ENCODE measurements around the gene TMTC2. TPM values are rescaled to one million over a fixed set of nuclear protein-coding genes. Genes with fewer than 3 reads are reported as not detected.
A peak's percentile ranks its signal among the peaks of the same experiment; 100 is the strongest.

Gene TMTC2
- total RNA-seq, 1 donor from 2014 or later = 41.3 TPM

GRCh38 chr12:82880442-82880901 lies 193.8 kb downstream of the TMTC2 start:
- no peak for DNase-seq (ENCODE audit: low spot score)

- DNase-seq (ENCODE audit: low spot score) = no peak
These were observed 197.0 kb downstream of the TMTC2 start for GRCh38 chr12:82883394-82884355.

- no peak for DNase-seq (ENCODE audit: low spot score)
These were observed 200.1 kb downstream of the TMTC2 start for GRCh38 chr12:82886671-82887340.

GRCh38 chr12:82893896-82894295 lies 207.2 kb downstream of the TMTC2 start:
- no peak for DNase-seq (ENCODE audit: low spot score)

- DNase-seq (ENCODE audit: low spot score) = no peak
These were observed 209.6 kb downstream of the TMTC2 start for GRCh38 chr12:82896277-82896676.

GRCh38 chr12:82896979-82897378 lies 210.3 kb downstream of the TMTC2 start:
- DNase-seq (ENCODE audit: low spot score) = peak; percentile 16

- no peak for DNase-seq (ENCODE audit: low spot score)
These were observed 211.7 kb downstream of the TMTC2 start for GRCh38 chr12:82898441-82898840.

- DNase-seq (ENCODE audit: low spot score) = no peak
These were observed 217.6 kb downstream of the TMTC2 start for GRCh38 chr12:82904219-82904790.

GRCh38 chr12:82910246-82910893 lies 223.7 kb downstream of the TMTC2 start:
- no peak for DNase-seq (ENCODE audit: low spot score)

GRCh38 chr12:82912406-82912805 lies 225.7 kb downstream of the TMTC2 start:
- no peak for DNase-seq (ENCODE audit: low spot score)

GRCh38 chr12:82919388-82920054 lies 232.8 kb downstream of the TMTC2 start:
- no peak for DNase-seq (ENCODE audit: low spot score)

GRCh38 chr12:82923935-82924334 lies 237.2 kb downstream of the TMTC2 start:
- no peak for DNase-seq (ENCODE audit: low spot score)

- no peak for DNase-seq (ENCODE audit: low spot score)
These were observed 239.9 kb downstream of the TMTC2 start for GRCh38 chr12:82926630-82927029.

GRCh38 chr12:82930301-82930700 lies 243.6 kb downstream of the TMTC2 start:
- DNase-seq (ENCODE audit: low spot score) = no peak

- no peak for DNase-seq (ENCODE audit: low spot score)
These were observed 244.8 kb downstream of the TMTC2 start for GRCh38 chr12:82931349-82932116.

GRCh38 chr12:82937151-82937550 lies 250.4 kb downstream of the TMTC2 start:
- no peak for DNase-seq (ENCODE audit: low spot score)

- no peak for DNase-seq (ENCODE audit: low spot score)
These were observed 255.8 kb downstream of the TMTC2 start for GRCh38 chr12:82942521-82942920.

GRCh38 chr12:82942991-82943401 lies 256.3 kb downstream of the TMTC2 start:
- no peak for DNase-seq (ENCODE audit: low spot score)

GRCh38 chr12:82948491-82948890 lies 261.8 kb downstream of the TMTC2 start:
- DNase-seq (ENCODE audit: low spot score) = no peak

GRCh38 chr12:82950356-82950755 lies 263.6 kb downstream of the TMTC2 start:
- DNase-seq (ENCODE audit: low spot score) = no peak

GRCh38 chr12:82952946-82953345 lies 266.2 kb downstream of the TMTC2 start:
- no peak for DNase-seq (ENCODE audit: low spot score)
